Vagina (tissue), 2 donors: ENCODE results near the gene NUP107. TPM values are rescaled to one million over a fixed set of nuclear protein-coding genes. Genes with fewer than 3 reads are reported as not detected.

Source experiments
- DNase-seq, 2 donors: peaks; one replicate each; pipeline ENCODE4 v3.0.0-alpha.2; 2017; ENCODE audit errors: extremely low spot score in 2 of 2
- H3K27ac ChIP-seq: fragments of 200-600 bp; sonication (generic); one replicate; pipeline ENCODE4 v1.5.1; 2019
- H3K27me3 ChIP-seq: fragments of 200-600 bp; sonication (generic); one replicate; pipeline ENCODE4 v1.5.1; 2019
- H3K36me3 ChIP-seq, 2 donors: fragments of 200-600 bp; sonication (generic); one replicate each; pipeline ENCODE4 v1.5.1; 2017 to 2019
- H3K4me1 ChIP-seq: fragments of 200-600 bp; sonication (generic); one replicate; pipeline ENCODE4 v1.5.1; 2019
- H3K4me3 ChIP-seq, 2 donors: fragments of 200-600 bp; sonication (generic); 1 replicate in 1 of 2; 2 replicates in 1 of 2; pipeline ENCODE4 v1.5.1; 2016 to 2019
- H3K9me3 ChIP-seq: fragments of 200-600 bp; sonication (generic); one replicate; pipeline ENCODE4 v1.5.1; 2019
- CTCF ChIP-seq, 3 experiments: fragments of 450-650 bp in 2 of 3; fragments of 200-600 bp in 1 of 3; sonication (generic) in 1 of 3; IDR thresholded peaks; one replicate each; pipeline ENCODE4 v1.5.1; 2017 to 2019; ENCODE audit warnings: antibody characterized with exemption in 3 of 3, mild to moderate bottlenecking in 2 of 3, moderate library complexity in 2 of 3
- POLR2A ChIP-seq, 2 donors: fragments of 450-650 bp; IDR thresholded peaks; one replicate each; pipeline ENCODE4 v1.6.1; 2017; ENCODE audit warnings: antibody characterized with exemption in 2 of 2, mild to moderate bottlenecking in 2 of 2, moderate library complexity in 2 of 2
- POLR2AphosphoS5 ChIP-seq, 2 donors: sonication (generic); formaldehyde crosslinking; IDR thresholded peaks; one replicate each; pipeline ENCODE4 v1.9.0; 2017; ENCODE audit warnings: antibody characterized with exemption in 2 of 2, mild to moderate bottlenecking in 2 of 2, low read depth in 1 of 2; ENCODE audit not compliant: insufficient read depth in 1 of 2
- intact Hi-C: fragments of 100-400 bp; cut with DNase I; formaldehyde crosslinking; loops from one replicate; pipeline ENCODE4 v1.15.1; 2023
- total RNA-seq: library from RNA; depleted of rRNA; stranded (reverse); fragments of >200 nt; gene quantifications from one replicate; pipeline ENCODE4 v1.2.3, GENCODE V29; 2016

Gene NUP107
- total RNA-seq, 1 donor from 2014 or later: 42.5 TPM

GRCh38 chr12:68755536-68756243 lies 68.9 kb downstream of the NUP107 start:
- Histone ChIP-seq H3K9me3 (no peaks in the 10 kb centered on the region), H3K27ac (no peak overlapping the region), H3K4me3 (no peak overlapping the region), H3K4me1 (no peaks in the 10 kb centered on the region), H3K27me3 (no peaks in the 10 kb centered on the region), H3K36me3 (peaks cover 0 to 30% of the 10 kb centered on the region in 2 donors)
- DNase-seq: no peak
- intact Hi-C loops: no loop called here
- no peak for TF ChIP-seq CTCF (IDR thresholded peaks at IDR 0.05)

- no peak for DNase-seq
- peaks cover 0 to 41% of the 10 kb centered on the region in 2 donors for H3K36me3 ChIP-seq
Observed at GRCh38 chr12:68759852-68760251, 73.1 kb downstream of the NUP107 start.

DNA sequence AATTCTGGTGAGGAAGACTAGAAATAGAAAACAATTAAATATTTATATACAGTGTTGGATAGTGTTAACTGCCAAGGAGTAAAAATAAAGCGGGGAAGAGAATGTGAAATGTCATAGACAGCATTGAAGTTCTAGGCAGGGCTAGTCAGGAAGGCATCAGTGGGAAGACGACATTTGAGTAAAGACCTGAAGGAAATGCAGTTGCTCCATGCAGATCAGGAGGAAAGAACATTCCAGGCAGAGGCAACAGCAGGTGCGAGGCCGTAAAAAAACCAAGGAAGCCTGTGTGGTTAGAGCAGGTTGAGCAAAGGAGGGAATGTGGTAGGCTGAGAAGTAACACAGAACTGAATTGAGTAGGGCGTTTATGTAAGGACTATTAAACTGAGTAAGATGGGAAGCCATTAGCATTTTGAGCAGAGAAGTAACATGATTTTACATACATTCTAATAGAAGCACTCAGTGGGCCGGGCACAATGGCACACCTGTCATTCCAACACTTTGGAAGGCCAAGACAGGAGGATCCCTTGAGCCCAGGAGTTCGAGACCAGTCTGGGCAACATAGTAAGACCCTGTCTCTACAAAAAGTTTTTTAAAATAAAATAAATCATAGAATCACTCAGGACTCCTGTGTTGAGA lies 74.1 kb downstream of the NUP107 start:
- Histone ChIP-seq H3K27ac (no peak overlapping the region), H3K27me3 (no peaks in the 10 kb centered on the region), H3K4me3 (no peak overlapping the region), H3K4me1 (no peaks in the 10 kb centered on the region), H3K36me3 (peaks cover 0 to 37% of the 10 kb centered on the region in 2 donors), H3K9me3 (no peaks in the 10 kb centered on the region)
- no peak for DNase-seq
- TF ChIP-seq POLR2AphosphoS5 (IDR thresholded peaks at IDR 0.05; ENCODE audit: insufficient read depth in 1 of 2, low read depth in 1 of 2) (no peak), CTCF (IDR thresholded peaks at IDR 0.05) (no peak), POLR2A (IDR thresholded peaks at IDR 0.05) (no peak)
- intact Hi-C loops: no loop called here

More at GRCh38 chr12:68759852-68760251, 73.1 kb downstream of the NUP107 start:
- intact Hi-C loops: no loop called here
- H3K27me3 ChIP-seq: no peaks in the 10 kb centered on the region
- H3K27ac ChIP-seq: no peak overlapping the region
- TF ChIP-seq POLR2A (IDR thresholded peaks at IDR 0.05): no peak
- no peak for TF ChIP-seq CTCF (IDR thresholded peaks at IDR 0.05)
- TF ChIP-seq POLR2AphosphoS5 (IDR thresholded peaks at IDR 0.05; ENCODE audit: insufficient read depth in 1 of 2, low read depth in 1 of 2): no peak
- H3K4me3 ChIP-seq: no peak overlapping the region
- H3K9me3 ChIP-seq: no peaks in the 10 kb centered on the region
- H3K4me1 ChIP-seq: no peaks in the 10 kb centered on the region

- TF ChIP-seq CTCF (IDR thresholded peaks at IDR 0.05) (no peak), POLR2AphosphoS5 (IDR thresholded peaks at IDR 0.05; ENCODE audit: insufficient read depth in 1 of 2, low read depth in 1 of 2) (no peak), POLR2A (IDR thresholded peaks at IDR 0.05) (no peak)
- H3K9me3 ChIP-seq: no peaks in the 10 kb centered on the region
Observed at GRCh38 chr12:68761442-68761812, 74.6 kb downstream of the NUP107 start.

More at GRCh38 chr12:68761442-68761812, 74.6 kb downstream of the NUP107 start:
- intact Hi-C loops: no loop called here
- Histone ChIP-seq H3K27me3 (no peaks in the 10 kb centered on the region), H3K4me3 (no peak overlapping the region), H3K27ac (no peak overlapping the region), H3K36me3 (peaks cover 0 to 37% of the 10 kb centered on the region in 2 donors), H3K4me1 (no peaks in the 10 kb centered on the region)
- no peak for DNase-seq
